H9 (cell line): ENCODE results near the gene AANAT. TPM values are rescaled to one million over a fixed set of nuclear protein-coding genes. Genes with fewer than 3 reads are reported as not detected.

Source experiments
- DNase-seq: peaks from one replicate; pipeline ENCODE4 v3.0.0-alpha.2; 2017
- H2AFZ ChIP-seq: one replicate; pipeline ENCODE4 v1.6.1; 2013; ENCODE audit warnings: mild to moderate bottlenecking, low read length, control low read depth, moderate library complexity
- H2AK5ac ChIP-seq: 2 replicates; pipeline ENCODE4 v1.6.1; 2013; ENCODE audit warnings: low read length, control low read depth, mixed read lengths; ENCODE audit not compliant: insufficient read length
- H2BK120ac ChIP-seq: one replicate; pipeline ENCODE4 v1.6.1; 2013; ENCODE audit warnings: low read depth, mild to moderate bottlenecking, low read length, control low read depth, inconsistent platforms; ENCODE audit not compliant: poor library complexity, severe bottlenecking
- H2BK12ac ChIP-seq: 2 replicates; pipeline ENCODE4 v1.6.1; 2013; ENCODE audit warnings: low read length, control low read depth, mixed read lengths, low read depth; ENCODE audit not compliant: insufficient read length
- H2BK15ac ChIP-seq: 2 replicates; pipeline ENCODE4 v1.6.1; 2013; ENCODE audit warnings: low read depth, low read length, control low read depth
- H2BK20ac ChIP-seq: one replicate; pipeline ENCODE4 v1.6.1; 2013; ENCODE audit warnings: low read depth, mild to moderate bottlenecking, low read length, control low read depth, inconsistent platforms; ENCODE audit not compliant: poor library complexity, severe bottlenecking
- H2BK5ac ChIP-seq: 2 replicates; pipeline ENCODE4 v1.6.1; 2013; ENCODE audit warnings: low read length, control low read depth, mixed read lengths; ENCODE audit not compliant: insufficient read length
- H3K14ac ChIP-seq: 2 replicates; pipeline ENCODE4 v1.6.1; 2013; ENCODE audit warnings: low read length, control low read depth; ENCODE audit not compliant: insufficient read depth
- H3K18ac ChIP-seq: 2 replicates; pipeline ENCODE4 v1.6.1; 2013; ENCODE audit warnings: low read depth, mild to moderate bottlenecking, mixed read lengths, low read length, control low read depth; ENCODE audit not compliant: insufficient read length
- H3K23ac ChIP-seq: 2 replicates; pipeline ENCODE4 v1.6.1; 2013; ENCODE audit warnings: low read length, control low read depth, mixed read lengths, low read depth; ENCODE audit not compliant: insufficient read length
- H3K23me2 ChIP-seq: 2 replicates; pipeline ENCODE4 v1.6.1; 2013; ENCODE audit warnings: low read depth, mild to moderate bottlenecking, mixed read lengths, low read length, control low read depth; ENCODE audit not compliant: insufficient read length, poor library complexity, severe bottlenecking
- H3K27ac ChIP-seq: 2 replicates; pipeline ENCODE4 v1.5.1; 2013; ENCODE audit warnings: low read length, control low read depth, mixed read lengths, low read depth; ENCODE audit not compliant: insufficient read length
- H3K27me3 ChIP-seq: 2 replicates; pipeline ENCODE4 v1.6.1; 2013; ENCODE audit warnings: low read length, control low read depth, inconsistent platforms; ENCODE audit not compliant: insufficient read depth
- H3K4ac ChIP-seq: 2 replicates; pipeline ENCODE4 v1.6.1; 2013; ENCODE audit warnings: low read depth, mild to moderate bottlenecking, control low read depth, inconsistent platforms, low read length, moderate library complexity
- H3K4me1 ChIP-seq: 2 replicates; pipeline ENCODE4 v1.6.1; 2013; ENCODE audit warnings: low read length, control low read depth, inconsistent platforms; ENCODE audit not compliant: insufficient read depth
- H3K4me2 ChIP-seq: 2 replicates; pipeline ENCODE4 v1.6.1; 2013; ENCODE audit warnings: low read length, control low read depth, mixed read lengths; ENCODE audit not compliant: insufficient read length, insufficient read depth
- H3K56ac ChIP-seq: 2 replicates; pipeline ENCODE4 v1.6.1; 2013; ENCODE audit warnings: low read depth, mild to moderate bottlenecking, mixed read lengths, low read length, control low read depth; ENCODE audit not compliant: insufficient read length
- H3K79me1 ChIP-seq: 2 replicates; pipeline ENCODE4 v1.6.1; 2013; ENCODE audit warnings: low read depth, mild to moderate bottlenecking, moderate library complexity, low read length, control low read depth, inconsistent platforms; ENCODE audit not compliant: insufficient read depth, poor library complexity, severe bottlenecking
- H3K79me2 ChIP-seq: 2 replicates; pipeline ENCODE4 v1.6.1; 2013; ENCODE audit warnings: low read length, control low read depth, inconsistent platforms; ENCODE audit not compliant: insufficient read depth
- H3K9ac ChIP-seq: 2 replicates; pipeline ENCODE4 v1.6.1; 2013; ENCODE audit warnings: low read length, control low read depth, mixed read lengths; ENCODE audit not compliant: insufficient read length; ENCODE audit errors: extremely low read depth
- H3K9me3 ChIP-seq: one replicate; pipeline ENCODE4 v1.6.1; 2013; ENCODE audit warnings: low read depth, low read length, inconsistent platforms; ENCODE audit not compliant: control insufficient read depth
- H3T11ph ChIP-seq: one replicate; pipeline ENCODE4 v1.6.1; 2013; ENCODE audit warnings: mild to moderate bottlenecking, low read length, control low read depth, inconsistent platforms
- H4K20me1 ChIP-seq: one replicate; pipeline ENCODE4 v1.6.1; 2013; ENCODE audit not compliant: control insufficient read depth, insufficient read length, insufficient read depth
- H4K5ac ChIP-seq: 2 replicates; pipeline ENCODE4 v1.6.1; 2013; ENCODE audit warnings: low read depth, mild to moderate bottlenecking, mixed read lengths, low read length, control low read depth; ENCODE audit not compliant: insufficient read length
- H4K8ac ChIP-seq: replicated peaks from 2 replicates; pipeline ENCODE4 v1.6.1; 2013; ENCODE audit warnings: low read length, control low read depth, mixed read lengths, low read depth; ENCODE audit not compliant: insufficient read length
- H4K91ac ChIP-seq: 2 replicates; pipeline ENCODE4 v1.6.1; 2013; ENCODE audit warnings: low read depth, mild to moderate bottlenecking, moderate library complexity, mixed read lengths, low read length, control low read depth; ENCODE audit not compliant: insufficient read length
- H3K27ac Mint-ChIP-seq, 3 experiments: 2 replicates in 2 of 3; 3 replicates in 1 of 3; pipeline ENCODE4 v1.8.0; 2020 to 2021; ENCODE audit warnings: mixed read lengths in 3 of 3, mild to moderate bottlenecking in 1 of 3, moderate library complexity in 1 of 3
- H3K27me3 Mint-ChIP-seq: 2 replicates; pipeline ENCODE4 v1.8.0; 2021; ENCODE audit warnings: low read depth, mild to moderate bottlenecking, moderate library complexity, mixed read lengths
- H3K36me3 Mint-ChIP-seq, 3 experiments: 2 replicates in 2 of 3; 3 replicates in 1 of 3; pipeline ENCODE4 v1.8.0; 2020 to 2021; ENCODE audit warnings: low read depth in 3 of 3, mixed read lengths in 3 of 3; ENCODE audit not compliant: insufficient read depth in 1 of 3
- H3K4me1 Mint-ChIP-seq, 2 experiments: 2 replicates each; pipeline ENCODE4 v1.8.0; 2020; ENCODE audit warnings: mixed read lengths in 2 of 2
- H3K4me3 Mint-ChIP-seq, 2 experiments: 2 replicates in 1 of 2; 3 replicates in 1 of 2; pipeline ENCODE4 v1.8.0; 2020 to 2021; ENCODE audit warnings: mild to moderate bottlenecking in 2 of 2, mixed read lengths in 2 of 2, moderate library complexity in 1 of 2
- H3K9me3 Mint-ChIP-seq, 2 experiments: 2 replicates in 1 of 2; 3 replicates in 1 of 2; pipeline ENCODE4 v1.8.0; 2020; ENCODE audit warnings: mild to moderate bottlenecking in 2 of 2, mixed read lengths in 2 of 2, moderate library complexity in 1 of 2
- CTCF ChIP-seq: fragments of 200-600 bp; sonication (generic); conservative IDR thresholded peaks from 3 replicates; pipeline ENCODE4 v1.8.0; 2021; ENCODE audit warnings: antibody characterized with exemption, mild to moderate bottlenecking
- WGBS: extraction: QIAGEN DNeasy Blood & Tissue Kit; methylation state at CpG from one replicate; pipeline ENCODE4 v1.1.7; 2013; ENCODE audit warnings: missing lambda C conversion rate, low lambda C conversion rate, mixed read lengths; ENCODE audit not compliant: insufficient read length; ENCODE audit errors: extremely low coverage; 5-methylcytosine and 5-hydroxymethylcytosine counted together
- total RNA-seq: library from RNA; stranded (reverse); gene quantifications from 2 replicates; pipeline ENCODE4 v1.2.1, GENCODE V29; 2021

Gene AANAT
- total RNA-seq, 1 experiment from 2014 or later, result 0.55 TPM

GRCh38 chr17:76481071-76481655 lies 13.8 kb downstream of the AANAT start:
- no peak overlapping the region for H3K4ac ChIP-seq
- TF ChIP-seq CTCF, result no peak
- no peak overlapping the region for H2BK12ac ChIP-seq
- Mint-ChIP-seq H3K36me3 (peaks cover 1 to 8% (median 4%) of the 10 kb centered on the region in 3 experiments; a peak in 4 of 7 replicates), H3K9me3 (no peaks in the 10 kb centered on the region), H3K27ac (no peak overlapping the region; a peak in 1 of 7 replicates), H3K4me1 (peaks cover 0 to 8% of the 10 kb centered on the region in 2 experiments; a peak in 2 of 4 replicates), H3K4me3 (no peak overlapping the region), H3K27me3 (peaks cover 2% of the 10 kb centered on the region; the same call in 1 of the 2 replicates)
- no peak overlapping the region for H3K56ac ChIP-seq
- no peak overlapping the region for H2BK5ac ChIP-seq
- no peak overlapping the region for H4K5ac ChIP-seq
- no peak overlapping the region for H2AK5ac ChIP-seq
- H3K79me2 ChIP-seq, result no peaks in the 10 kb centered on the region
- DNase-seq, result no peak
- H3K14ac ChIP-seq, result no peak overlapping the region; the same call in 1 of the 2 replicates
- no peak overlapping the region for H3K9ac ChIP-seq
- H3K79me1 ChIP-seq, result no peaks in the 10 kb centered on the region
- no peaks in the 10 kb centered on the region for H3K9me3 ChIP-seq
- H3K4me2 ChIP-seq, result no peak overlapping the region
- WGBS, result no CpG with 5 or more reads among the region's 21 CpGs
- H4K8ac ChIP-seq, result no peak overlapping the region
- no peak overlapping the region for H3T11ph ChIP-seq
- H3K27ac ChIP-seq, result no peak overlapping the region
- no peak overlapping the region for H2BK15ac ChIP-seq
- H2BK120ac ChIP-seq, result no peak overlapping the region
- no peak overlapping the region for H2AFZ ChIP-seq
- no peaks in the 10 kb centered on the region for H3K4me1 ChIP-seq
- H4K20me1 ChIP-seq, result no peaks in the 10 kb centered on the region
- H2BK20ac ChIP-seq, result no peak overlapping the region
- H3K23ac ChIP-seq, result no peak overlapping the region
- H4K91ac ChIP-seq, result no peak overlapping the region
- H3K18ac ChIP-seq, result no peak overlapping the region
- no peaks in the 10 kb centered on the region for H3K27me3 ChIP-seq
- no peaks in the 10 kb centered on the region for H3K23me2 ChIP-seq
